ENCODE measurements around the gene TMEM184C. TPM values are rescaled to one million over a fixed set of nuclear protein-coding genes. Genes with fewer than 3 reads are reported as not detected.

The TMEM184C gene
- total RNA-seq, 1 donor from 2014 or later: 47.8 TPM

DNA sequence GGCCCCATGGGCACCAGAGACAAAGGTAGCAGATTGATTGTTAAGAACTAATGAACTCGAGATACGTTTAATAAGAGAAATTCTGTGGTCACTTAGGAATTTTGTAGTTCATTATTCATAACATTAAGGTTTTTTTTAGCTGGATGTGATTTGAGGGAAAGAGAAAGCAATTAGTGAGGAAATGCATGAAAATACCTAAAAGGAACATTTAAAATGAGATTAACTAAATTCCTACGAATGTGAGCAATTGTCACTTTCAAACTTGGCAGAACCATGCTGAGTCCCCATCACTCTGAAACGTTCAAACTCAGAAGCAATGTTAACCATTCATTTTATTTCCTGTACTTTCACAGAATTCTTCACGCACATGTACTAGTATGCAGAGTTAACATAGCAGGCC lies 60.9 kb downstream of the TMEM184C start:
- H3K36me3 Mint-ChIP-seq: peaks cover 17% of the 10 kb centered on the region
- H3K27me3 Mint-ChIP-seq: no peaks in the 10 kb centered on the region
- no peaks in the 10 kb centered on the region for H3K9me3 Mint-ChIP-seq
- TF ChIP-seq, protein P1, sequence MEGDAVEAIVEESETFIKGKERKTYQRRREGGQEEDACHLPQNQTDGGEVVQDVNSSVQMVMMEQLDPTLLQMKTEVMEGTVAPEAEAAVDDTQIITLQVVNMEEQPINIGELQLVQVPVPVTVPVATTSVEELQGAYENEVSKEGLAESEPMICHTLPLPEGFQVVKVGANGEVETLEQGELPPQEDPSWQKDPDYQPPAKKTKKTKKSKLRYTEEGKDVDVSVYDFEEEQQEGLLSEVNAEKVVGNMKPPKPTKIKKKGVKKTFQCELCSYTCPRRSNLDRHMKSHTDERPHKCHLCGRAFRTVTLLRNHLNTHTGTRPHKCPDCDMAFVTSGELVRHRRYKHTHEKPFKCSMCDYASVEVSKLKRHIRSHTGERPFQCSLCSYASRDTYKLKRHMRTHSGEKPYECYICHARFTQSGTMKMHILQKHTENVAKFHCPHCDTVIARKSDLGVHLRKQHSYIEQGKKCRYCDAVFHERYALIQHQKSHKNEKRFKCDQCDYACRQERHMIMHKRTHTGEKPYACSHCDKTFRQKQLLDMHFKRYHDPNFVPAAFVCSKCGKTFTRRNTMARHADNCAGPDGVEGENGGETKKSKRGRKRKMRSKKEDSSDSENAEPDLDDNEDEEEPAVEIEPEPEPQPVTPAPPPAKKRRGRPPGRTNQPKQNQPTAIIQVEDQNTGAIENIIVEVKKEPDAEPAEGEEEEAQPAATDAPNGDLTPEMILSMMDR (conservative IDR thresholded peaks at IDR 0.05): no peak
- peaks cover 5% of the 10 kb centered on the region for H3K4me1 Mint-ChIP-seq (ENCODE audit: unreplicated experiment)
- H3K4me3 Mint-ChIP-seq: no peak overlapping the region
- no peak overlapping the region for H3K27ac Mint-ChIP-seq
- no peak for DNase-seq (ENCODE audit: extremely low spot score, unreplicated experiment)

DNA sequence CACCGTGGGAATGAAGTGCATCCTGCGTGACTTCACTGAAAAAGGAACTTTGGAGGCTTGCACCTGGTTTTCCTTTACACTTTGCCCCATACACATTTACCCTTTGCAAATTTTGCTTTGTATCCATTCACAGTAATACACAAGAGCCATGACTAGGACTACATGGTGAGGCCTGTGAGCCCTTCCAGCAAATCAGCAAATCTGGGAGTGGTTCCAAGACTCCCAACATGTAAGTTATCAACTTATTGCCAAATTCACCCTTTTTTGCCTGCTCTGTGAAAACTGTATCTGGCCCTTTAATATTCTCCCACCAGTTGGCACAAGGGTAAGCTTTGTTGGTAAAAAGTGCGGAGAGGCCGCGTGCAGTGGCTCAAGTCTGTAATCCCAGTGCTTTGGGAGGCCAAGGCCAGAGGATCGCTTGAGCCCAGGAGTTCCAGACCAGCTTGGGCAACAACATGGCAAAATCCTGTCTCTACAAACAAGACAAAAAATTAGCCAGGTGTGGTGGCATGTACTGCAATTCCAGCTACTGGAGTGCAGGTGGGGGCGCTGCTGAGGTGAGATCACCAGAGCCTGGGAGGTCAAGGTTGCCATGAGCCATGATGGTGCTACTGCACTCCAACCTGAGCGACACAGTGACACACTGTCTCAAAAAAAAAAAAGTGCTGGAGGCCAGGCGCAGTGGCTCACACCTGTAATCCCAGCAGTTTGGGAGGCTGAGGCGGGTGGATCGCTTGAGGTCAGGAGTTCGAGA lies 61.8 kb downstream of the TMEM184C start:
- H3K4me3 Mint-ChIP-seq: no peak overlapping the region
- TF ChIP-seq, protein P1 (conservative IDR thresholded peaks at IDR 0.05): no peak
- H3K27ac Mint-ChIP-seq: no peak overlapping the region
- H3K4me1 Mint-ChIP-seq (ENCODE audit: unreplicated experiment): peaks cover 5% of the 10 kb centered on the region
- no peak for DNase-seq (ENCODE audit: extremely low spot score, unreplicated experiment)
- no peaks in the 10 kb centered on the region for H3K27me3 Mint-ChIP-seq
- no peaks in the 10 kb centered on the region for H3K9me3 Mint-ChIP-seq
- peaks cover 14% of the 10 kb centered on the region for H3K36me3 Mint-ChIP-seq

DNA sequence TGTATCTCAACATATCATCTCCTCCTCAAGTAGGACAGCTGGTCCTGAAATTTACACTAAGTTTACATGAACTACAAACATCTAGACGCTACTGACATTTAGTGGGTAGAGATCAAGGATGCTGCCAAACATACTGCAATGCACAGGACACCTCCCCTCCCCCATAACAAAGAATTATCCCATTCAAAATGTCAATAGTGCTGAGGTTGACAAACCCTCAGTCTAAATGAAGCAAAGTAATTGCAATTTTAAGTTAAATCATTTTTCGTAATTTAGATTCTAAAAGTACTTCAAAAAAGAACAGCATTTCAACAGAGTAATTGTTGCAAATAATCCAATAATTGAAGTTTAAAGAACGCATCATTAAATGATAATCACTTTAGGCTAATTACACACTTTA lies 65.6 kb downstream of the TMEM184C start:
- Mint-ChIP-seq H3K36me3 (peaks cover 6% of the 10 kb centered on the region), H3K9me3 (no peaks in the 10 kb centered on the region), H3K27ac (peak overlapping the region; percentile 93), H3K27me3 (peaks cover 3% of the 10 kb centered on the region), H3K4me3 (peak overlapping the region; percentile 93), H3K4me1 (ENCODE audit: unreplicated experiment) (peaks cover 11% of the 10 kb centered on the region)
- DNase-seq (ENCODE audit: extremely low spot score, unreplicated experiment): no peak
- TF ChIP-seq, protein P1 (conservative IDR thresholded peaks at IDR 0.05): no peak

DNA sequence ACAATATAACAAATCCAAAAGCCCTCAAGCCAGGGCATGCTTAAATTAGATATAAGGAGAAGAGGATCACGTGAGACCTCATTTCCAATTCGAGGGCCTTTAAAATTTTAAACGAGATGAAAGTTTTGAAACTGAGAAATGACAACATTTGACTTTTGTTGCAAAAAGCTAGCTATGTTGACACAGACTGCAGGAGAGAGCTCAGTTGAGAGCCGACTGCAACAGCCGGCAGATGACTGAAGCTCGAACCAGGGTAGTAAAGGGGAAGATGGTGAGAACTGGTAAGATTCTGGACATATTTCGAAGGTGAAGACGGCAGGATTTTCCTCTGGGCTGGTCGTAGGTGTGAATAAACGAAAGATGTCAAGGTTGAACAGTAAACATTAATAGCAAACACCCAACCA lies 66.0 kb downstream of the TMEM184C start:
- peaks cover 11% of the 10 kb centered on the region for H3K4me1 Mint-ChIP-seq (ENCODE audit: unreplicated experiment)
- TF ChIP-seq, protein P1 (conservative IDR thresholded peaks at IDR 0.05): no peak
- no peaks in the 10 kb centered on the region for H3K9me3 Mint-ChIP-seq
- peaks cover 3% of the 10 kb centered on the region for H3K36me3 Mint-ChIP-seq
- H3K27me3 Mint-ChIP-seq: peaks cover 3% of the 10 kb centered on the region
- peak overlapping the region; percentile 93 for H3K4me3 Mint-ChIP-seq
- no peak for DNase-seq (ENCODE audit: extremely low spot score, unreplicated experiment)
- peak overlapping the region; percentile 93 for H3K27ac Mint-ChIP-seq

DNA sequence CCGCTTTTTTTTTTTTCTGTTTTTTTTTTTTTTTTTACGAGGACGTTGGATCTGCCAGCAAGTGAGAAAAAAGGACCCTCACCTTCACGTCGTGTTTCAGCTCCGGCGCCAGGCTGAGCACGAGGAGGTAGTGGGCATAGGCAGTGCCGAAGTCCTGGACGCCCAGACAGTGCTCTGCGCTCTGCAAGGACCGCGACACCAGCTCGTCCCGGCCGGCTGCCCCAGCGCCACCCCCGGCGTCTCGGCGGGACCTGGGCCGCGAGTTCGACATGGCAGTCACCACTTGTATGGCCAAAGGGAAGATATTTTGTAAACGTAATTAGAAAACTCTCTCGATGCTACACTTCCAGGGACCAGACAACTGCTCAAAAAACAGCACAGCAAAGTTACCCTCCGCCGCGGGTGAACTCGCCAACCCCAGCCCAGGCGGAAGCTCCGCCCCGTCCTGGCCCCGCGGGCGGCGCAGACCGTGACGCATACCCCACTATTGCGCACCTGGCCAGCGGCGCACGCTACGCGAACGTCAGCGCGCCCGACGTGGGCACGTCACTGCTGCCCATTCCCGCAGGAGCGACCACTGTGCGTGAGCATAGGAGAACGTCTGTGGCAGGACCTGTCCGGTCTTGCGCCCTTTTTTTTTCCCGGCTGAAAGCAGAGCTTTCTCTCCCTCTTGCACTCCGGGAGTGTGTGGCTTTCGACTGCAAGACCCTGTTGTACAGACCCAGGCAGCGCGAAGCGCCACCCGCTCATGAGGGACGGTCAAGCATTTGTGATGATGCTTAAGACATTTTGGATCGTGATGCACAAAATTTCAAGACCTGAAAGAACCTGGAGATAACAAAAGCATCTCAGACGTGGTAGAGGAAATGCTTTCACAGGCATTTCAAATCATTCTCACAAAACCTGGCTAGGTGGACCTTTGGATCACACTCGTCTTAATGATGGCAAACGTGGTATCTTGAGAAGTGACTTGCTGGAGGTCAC lies 66.8 kb downstream of the TMEM184C start, which contains the start of gene PRMT9:
PRMT9 (minus strand) TSS at position 447 of the 984 bp plus-strand sequence; CDS start at position 271, 176 bp downstream.
- peak; percentile 91 for DNase-seq (ENCODE audit: extremely low spot score, unreplicated experiment)
- Mint-ChIP-seq H3K27ac (peak within 1 kb of the TSS; percentile 93), H3K36me3 (peaks cover 3% of the 10 kb centered on the region), H3K9me3 (no peaks in the 10 kb centered on the region), H3K4me3 (peak within 1 kb of the TSS; percentile 93), H3K27me3 (peaks cover 3% of the 10 kb centered on the region), H3K4me1 (ENCODE audit: unreplicated experiment) (peaks cover 11% of the 10 kb centered on the region)
- TF ChIP-seq, protein P1 (conservative IDR thresholded peaks at IDR 0.05): no peak

Measured in type B pancreatic cell (in vitro differentiated cells).